GM21737 (cell line): ENCODE results near the gene GREB1L.

Source experiments
- ATAC-seq: cut with Tn5 transposase; IDR thresholded peaks from one replicate; pipeline ENCODE4 v1.9.1; 2021; ENCODE audit warnings: mild to moderate bottlenecking, moderate library complexity; ENCODE audit not compliant: unreplicated experiment

GREB1L gene

GRCh38 chr18:21548647-21549046, 306.6 kb downstream of the GREB1L start:
- no peak for ATAC-seq

- no peak for ATAC-seq
Observed at GRCh38 chr18:21550510-21550970, 308.5 kb downstream of the GREB1L start.

GRCh38 chr18:21557607-21558253, 315.7 kb downstream of the GREB1L start:
- ATAC-seq = no peak

- ATAC-seq = no peak
Observed at GRCh38 chr18:21559195-21559594, 317.2 kb downstream of the GREB1L start.

- ATAC-seq = no peak
Observed at GRCh38 chr18:21571772-21572171, 329.7 kb downstream of the GREB1L start.
